ENCODE data around the gene NKX1-1.

DNA sequence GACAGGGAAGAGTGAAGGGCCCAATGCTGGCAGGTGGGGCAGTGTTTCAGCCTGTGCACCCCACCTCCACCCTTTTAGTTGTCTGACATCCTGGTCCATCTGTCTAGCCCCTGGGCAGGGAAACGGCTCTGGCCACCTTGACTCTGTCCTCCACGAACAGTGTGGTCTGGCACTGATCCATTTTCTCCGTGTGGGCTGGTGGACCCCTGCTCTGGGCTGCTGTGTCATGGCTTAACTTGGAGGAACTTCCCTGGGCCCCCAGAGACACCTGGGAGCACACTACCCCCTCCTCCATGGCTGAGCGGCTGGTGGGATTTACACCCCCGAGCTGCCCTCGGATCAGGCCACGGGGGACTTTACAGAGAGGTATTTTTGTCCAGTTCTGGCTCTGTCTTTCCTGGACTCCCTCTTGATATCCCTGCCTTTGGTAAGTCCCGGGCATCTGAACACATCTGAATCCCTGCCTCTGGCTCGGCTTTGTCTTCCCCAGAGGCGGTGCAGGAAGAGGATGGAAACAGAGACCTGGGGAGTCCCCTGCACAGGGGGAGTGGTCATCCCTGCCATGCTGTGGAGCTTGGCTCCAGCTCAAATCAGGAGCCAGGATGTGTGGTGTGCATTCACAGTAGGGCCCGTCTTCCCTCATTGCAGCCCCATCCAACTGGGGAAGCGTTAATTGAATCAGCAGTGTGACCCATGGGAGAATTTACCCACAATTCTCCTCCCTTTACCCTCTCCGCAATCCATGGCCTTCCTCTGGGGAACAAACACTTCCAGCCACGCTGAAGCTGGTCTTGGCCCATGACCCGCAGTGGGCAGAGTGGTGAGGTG, 6.3 kb upstream of the NKX1-1 start:
- TF ChIP-seq, protein P1, sequence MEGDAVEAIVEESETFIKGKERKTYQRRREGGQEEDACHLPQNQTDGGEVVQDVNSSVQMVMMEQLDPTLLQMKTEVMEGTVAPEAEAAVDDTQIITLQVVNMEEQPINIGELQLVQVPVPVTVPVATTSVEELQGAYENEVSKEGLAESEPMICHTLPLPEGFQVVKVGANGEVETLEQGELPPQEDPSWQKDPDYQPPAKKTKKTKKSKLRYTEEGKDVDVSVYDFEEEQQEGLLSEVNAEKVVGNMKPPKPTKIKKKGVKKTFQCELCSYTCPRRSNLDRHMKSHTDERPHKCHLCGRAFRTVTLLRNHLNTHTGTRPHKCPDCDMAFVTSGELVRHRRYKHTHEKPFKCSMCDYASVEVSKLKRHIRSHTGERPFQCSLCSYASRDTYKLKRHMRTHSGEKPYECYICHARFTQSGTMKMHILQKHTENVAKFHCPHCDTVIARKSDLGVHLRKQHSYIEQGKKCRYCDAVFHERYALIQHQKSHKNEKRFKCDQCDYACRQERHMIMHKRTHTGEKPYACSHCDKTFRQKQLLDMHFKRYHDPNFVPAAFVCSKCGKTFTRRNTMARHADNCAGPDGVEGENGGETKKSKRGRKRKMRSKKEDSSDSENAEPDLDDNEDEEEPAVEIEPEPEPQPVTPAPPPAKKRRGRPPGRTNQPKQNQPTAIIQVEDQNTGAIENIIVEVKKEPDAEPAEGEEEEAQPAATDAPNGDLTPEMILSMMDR (IDR thresholded peaks at IDR 0.05), result no peak
- no peak for TF ChIP-seq POLR2A (IDR thresholded peaks at IDR 0.05)

All from testis (tissue), 2 donors.